GM23338 (cell line): Measurements from ENCODE around the gene TAS2R40. TPM values are rescaled to one million over a fixed set of nuclear protein-coding genes. Genes with fewer than 3 reads are reported as not detected.
A peak's percentile ranks its signal among the peaks of the same experiment; 100 is the strongest.
"Not testable (repeated sequence)": the region's sequence is repeated elsewhere in the genome, so short reads cannot be mapped to it uniquely, and the experiment has no call there.

Experiments used
- ATAC-seq: fragments of 200-7000 bp; cut with Tn5 transposase; 3 replicates; pipeline ENCODE4 v1.9.1; 2020
- DNase-seq: peaks from one replicate; pipeline ENCODE4 v3.0.0-alpha.2; 2015; ENCODE audit warnings: low spot score
- H2AFZ ChIP-seq: fragments of 200-600 bp; sonication (generic); 2 replicates; pipeline ENCODE4 v1.8.0; 2016; ENCODE audit warnings: antibody characterized with exemption, mild to moderate bottlenecking, moderate library complexity
- H3F3A ChIP-seq: fragments of 200-600 bp; sonication (generic); replicated peaks from 2 replicates; pipeline ENCODE4 v1.8.0; 2017; ENCODE audit warnings: antibody characterized with exemption, mixed run types, low read depth
- H3K27ac ChIP-seq: fragments of 200-600 bp; sonication (generic); 2 replicates; pipeline ENCODE4 v1.6.1; 2016; ENCODE audit warnings: low read depth
- H3K27me3 ChIP-seq: fragments of 200-600 bp; sonication (generic); 2 replicates; pipeline ENCODE4 v1.8.0; 2016; ENCODE audit warnings: mild to moderate bottlenecking, mixed run types, moderate library complexity; ENCODE audit not compliant: insufficient read depth
- H3K36me3 ChIP-seq: fragments of 200-600 bp; sonication (generic); 2 replicates; pipeline ENCODE4 v1.8.0; 2016; ENCODE audit warnings: mild to moderate bottlenecking; ENCODE audit not compliant: insufficient read depth
- H3K4me1 ChIP-seq: fragments of 200-600 bp; sonication (generic); 2 replicates; pipeline ENCODE4 v1.8.0; 2016; ENCODE audit warnings: mild to moderate bottlenecking, moderate library complexity; ENCODE audit not compliant: insufficient read depth
- H3K4me2 ChIP-seq: fragments of 200-600 bp; sonication (generic); 2 replicates; pipeline ENCODE4 v1.7.1; 2017; ENCODE audit warnings: mixed run types
- H3K4me3 ChIP-seq: fragments of 200-600 bp; sonication (generic); 2 replicates; pipeline ENCODE4 v1.6.1; 2016; ENCODE audit warnings: mixed run types
- H3K79me2 ChIP-seq: fragments of 200-600 bp; sonication (generic); replicated peaks from 2 replicates; pipeline ENCODE4 v1.8.0; 2017; ENCODE audit warnings: mild to moderate bottlenecking; ENCODE audit not compliant: insufficient read depth
- H3K9me2 ChIP-seq: fragments of 200-600 bp; sonication (generic); 2 replicates; pipeline ENCODE4 v1.8.0; 2017; ENCODE audit not compliant: insufficient read depth
- H4K20me1 ChIP-seq: fragments of 200-600 bp; sonication (generic); replicated peaks from 2 replicates; pipeline ENCODE4 v1.8.0; 2017; ENCODE audit warnings: mild to moderate bottlenecking; ENCODE audit not compliant: insufficient read depth
- H3K27ac Mint-ChIP-seq: 2 replicates; pipeline ENCODE4 v1.8.0; 2020; ENCODE audit warnings: inconsistent platforms, mild to moderate bottlenecking, moderate library complexity, mixed read lengths
- H3K27me3 Mint-ChIP-seq: 3 replicates; pipeline ENCODE4 v1.8.0; 2022; ENCODE audit warnings: low read depth, mild to moderate bottlenecking, moderate library complexity, mixed read lengths, inconsistent platforms; ENCODE audit not compliant: insufficient read depth, poor library complexity
- H3K36me3 Mint-ChIP-seq: 3 replicates; pipeline ENCODE4 v1.8.0; 2021; ENCODE audit warnings: low read depth, mild to moderate bottlenecking, inconsistent platforms, moderate library complexity, mixed read lengths
- H3K4me1 Mint-ChIP-seq: 3 replicates; pipeline ENCODE4 v1.8.0; 2020; ENCODE audit warnings: mild to moderate bottlenecking, inconsistent platforms, mixed read lengths
- H3K4me3 Mint-ChIP-seq: 3 replicates; pipeline ENCODE4 v1.8.0; 2021; ENCODE audit warnings: moderate library complexity, mild to moderate bottlenecking, inconsistent platforms, mixed read lengths
- H3K9me3 Mint-ChIP-seq: 3 replicates; pipeline ENCODE4 v1.8.0; 2020; ENCODE audit warnings: moderate library complexity, mild to moderate bottlenecking, inconsistent platforms, mixed read lengths
- EZH2 ChIP-seq: fragments of 200-600 bp; sonication (generic); IDR thresholded peaks from one replicate; pipeline ENCODE4 v1.8.0; 2017; ENCODE audit warnings: antibody characterized with exemption, mild to moderate bottlenecking, low read depth; ENCODE audit not compliant: unreplicated experiment
- NANOG ChIP-seq: IDR thresholded peaks from 2 replicates; pipeline ENCODE4 v1.6.1; 2016; ENCODE audit warnings: antibody characterized with exemption, borderline replicate concordance
- ZNF114 ChIP-seq: fragments of 250-450 bp; sonication (Bioruptor Pico); IDR thresholded peaks from 2 replicates; pipeline ENCODE4 v1.5.0; 2020; ENCODE audit warnings: mild to moderate bottlenecking, moderate library complexity
- ZNF331 ChIP-seq: fragments of 250-450 bp; sonication (Bioruptor Pico); IDR thresholded peaks from 2 replicates; pipeline ENCODE4 v1.5.0; 2020; ENCODE audit warnings: low read depth, mild to moderate bottlenecking, moderate library complexity
- polyA plus RNA-seq: library from polyadenylated mRNA; unstranded; fragments of >200 nt; fragmentation: Nextera tagmentation; extraction: Ambion mirVana; gene quantifications from 2 replicates; pipeline ENCODE4 v1.2.1, GENCODE V29; 2016
- total RNA-seq: library from RNA; depleted of rRNA; stranded (reverse); fragments of >200 nt; shearing (Covaris generic); gene quantifications from 2 replicates; pipeline ENCODE4 v1.2.3, GENCODE V29; 2014
- TF ChIP-seq, protein P1 (sequence below): IDR thresholded peaks from 2 replicates; pipeline ENCODE4 v1.6.1; 2016; ENCODE audit warnings: antibody characterized with exemption
- TF ChIP-seq, protein P2 (sequence below): IDR thresholded peaks from one replicate; pipeline ENCODE4 v1.6.1; 2018; ENCODE audit warnings: antibody characterized with exemption; ENCODE audit not compliant: unreplicated experiment

Gene TAS2R40
- total and polyA plus RNA-seq, 2 experiments from 2014 or later: not detected

DNA sequence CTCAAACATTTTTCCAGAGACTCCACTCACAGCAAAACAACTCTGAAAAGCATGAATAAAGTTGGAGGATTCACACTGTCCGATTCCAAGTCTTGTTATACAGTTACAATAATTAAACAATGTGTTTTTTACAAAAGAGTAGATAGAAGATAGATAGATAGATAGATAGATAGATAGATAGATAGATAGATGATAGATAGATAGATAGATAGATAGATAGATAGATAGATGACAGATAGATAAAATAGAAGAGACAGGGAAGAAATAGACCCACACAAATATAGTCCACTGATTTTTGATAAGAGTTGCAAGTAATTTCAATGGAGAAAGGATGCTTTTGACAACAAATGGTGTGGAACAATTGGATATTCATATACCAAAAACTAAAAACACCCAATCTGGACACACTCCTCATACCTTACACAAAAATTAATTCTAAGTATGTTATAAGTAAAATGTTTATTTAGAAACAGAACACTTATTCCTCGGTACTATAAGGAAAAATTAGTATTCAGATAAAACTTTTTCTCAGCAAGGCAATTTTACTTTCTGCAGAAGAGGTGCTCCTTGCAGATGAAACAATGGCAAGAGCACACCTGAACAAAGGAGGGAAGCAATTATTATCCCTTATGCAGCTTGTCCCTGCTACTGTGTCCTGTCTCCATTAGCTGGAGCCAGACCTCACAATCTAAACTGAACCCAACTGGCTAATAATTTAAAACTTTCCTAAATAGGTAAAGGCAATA lies 44.3 kb upstream of the TAS2R40 start:
- H3K4me1 ChIP-seq: no peaks in the 10 kb centered on the region
- no peaks in the 10 kb centered on the region for H3K4me1 Mint-ChIP-seq
- no peaks in the 10 kb centered on the region for H3K27me3 ChIP-seq
- no peaks in the 10 kb centered on the region for H3K79me2 ChIP-seq
- H3K4me3 Mint-ChIP-seq: no peak overlapping the region
- DNase-seq: peak; percentile 18
- peaks cover 2% of the 10 kb centered on the region; the same call in 1 of the 3 replicates for H3K36me3 Mint-ChIP-seq
- H3K9me3 Mint-ChIP-seq: peaks cover 24% of the 10 kb centered on the region; the same call in 2 of the 3 replicates
- H3K36me3 ChIP-seq: peaks cover 7% of the 10 kb centered on the region; the same call in 1 of the 2 replicates
- no peaks in the 10 kb centered on the region for H3K27me3 Mint-ChIP-seq
- no peak overlapping the region for H2AFZ ChIP-seq
- no peaks in the 10 kb centered on the region for H3F3A ChIP-seq
- H3K4me2 ChIP-seq: no peak overlapping the region
- H4K20me1 ChIP-seq: no peaks in the 10 kb centered on the region
- H3K27ac Mint-ChIP-seq: no peak overlapping the region
- no peak overlapping the region for H3K27ac ChIP-seq
- H3K9me2 ChIP-seq: no peaks in the 10 kb centered on the region
- no peak for ATAC-seq
- no peak for TF ChIP-seq EZH2
- TF ChIP-seq, protein P1, sequence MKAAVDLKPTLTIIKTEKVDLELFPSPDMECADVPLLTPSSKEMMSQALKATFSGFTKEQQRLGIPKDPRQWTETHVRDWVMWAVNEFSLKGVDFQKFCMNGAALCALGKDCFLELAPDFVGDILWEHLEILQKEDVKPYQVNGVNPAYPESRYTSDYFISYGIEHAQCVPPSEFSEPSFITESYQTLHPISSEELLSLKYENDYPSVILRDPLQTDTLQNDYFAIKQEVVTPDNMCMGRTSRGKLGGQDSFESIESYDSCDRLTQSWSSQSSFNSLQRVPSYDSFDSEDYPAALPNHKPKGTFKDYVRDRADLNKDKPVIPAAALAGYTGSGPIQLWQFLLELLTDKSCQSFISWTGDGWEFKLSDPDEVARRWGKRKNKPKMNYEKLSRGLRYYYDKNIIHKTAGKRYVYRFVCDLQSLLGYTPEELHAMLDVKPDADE: no peak
- H3K4me3 ChIP-seq: no peak overlapping the region

DNA sequence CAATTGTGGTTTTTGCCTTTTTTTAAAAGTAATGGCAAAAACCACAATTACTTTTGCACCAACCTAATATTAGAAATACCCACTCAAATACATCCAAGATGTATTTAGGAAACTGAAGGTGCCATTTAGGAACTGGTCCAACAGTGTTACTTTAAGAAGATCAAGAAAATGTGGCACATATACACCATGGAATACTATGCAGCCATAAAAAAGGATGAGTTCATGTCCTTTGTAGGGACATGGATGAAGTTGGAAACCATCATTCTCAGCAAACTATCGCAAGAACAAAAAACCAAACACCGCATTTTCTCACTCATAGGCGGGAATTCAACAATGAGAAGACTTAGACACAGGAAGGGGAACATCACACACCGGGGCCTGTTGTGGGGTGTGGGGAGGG lies 41.1 kb upstream of the TAS2R40 start:
- H4K20me1 ChIP-seq, H3K4me2 ChIP-seq, H3K4me1 ChIP-seq, ATAC-seq, H3K36me3 Mint-ChIP-seq, H3K36me3 ChIP-seq, H3K9me2 ChIP-seq, H3K4me3 Mint-ChIP-seq, H3K4me1 Mint-ChIP-seq, H3K27ac Mint-ChIP-seq, H2AFZ ChIP-seq, DNase-seq, H3K27me3 Mint-ChIP-seq, H3K4me3 ChIP-seq, H3K27ac ChIP-seq, H3K27me3 ChIP-seq, H3K79me2 ChIP-seq, H3F3A ChIP-seq: not testable (repeated sequence)
- H3K9me3 Mint-ChIP-seq: peaks cover 24% of the 10 kb centered on the region; the same call in 2 of the 3 replicates

- no peak overlapping the region for H3K27ac Mint-ChIP-seq
- Histone ChIP-seq H2AFZ (0 out of 2 replicates have a peak overlapping the region, but pooled peaks have one; percentile 66), H3K4me1 (peaks cover 8% of the 10 kb centered on the region; the same call in 1 of the 2 replicates), H3K4me2 (no peak overlapping the region), H3K27me3 (no peaks in the 10 kb centered on the region), H3K4me3 (no peak overlapping the region), H3F3A (no peaks in the 10 kb centered on the region), H3K9me2 (no peaks in the 10 kb centered on the region), H3K27ac (no peak overlapping the region), H3K79me2 (no peaks in the 10 kb centered on the region), H4K20me1 (no peaks in the 10 kb centered on the region), H3K36me3 (peaks cover 7% of the 10 kb centered on the region; the same call in 1 of the 2 replicates)
- no peak for TF ChIP-seq ZNF114 (CRISPR knock-in tag)
- TF ChIP-seq, protein P2, sequence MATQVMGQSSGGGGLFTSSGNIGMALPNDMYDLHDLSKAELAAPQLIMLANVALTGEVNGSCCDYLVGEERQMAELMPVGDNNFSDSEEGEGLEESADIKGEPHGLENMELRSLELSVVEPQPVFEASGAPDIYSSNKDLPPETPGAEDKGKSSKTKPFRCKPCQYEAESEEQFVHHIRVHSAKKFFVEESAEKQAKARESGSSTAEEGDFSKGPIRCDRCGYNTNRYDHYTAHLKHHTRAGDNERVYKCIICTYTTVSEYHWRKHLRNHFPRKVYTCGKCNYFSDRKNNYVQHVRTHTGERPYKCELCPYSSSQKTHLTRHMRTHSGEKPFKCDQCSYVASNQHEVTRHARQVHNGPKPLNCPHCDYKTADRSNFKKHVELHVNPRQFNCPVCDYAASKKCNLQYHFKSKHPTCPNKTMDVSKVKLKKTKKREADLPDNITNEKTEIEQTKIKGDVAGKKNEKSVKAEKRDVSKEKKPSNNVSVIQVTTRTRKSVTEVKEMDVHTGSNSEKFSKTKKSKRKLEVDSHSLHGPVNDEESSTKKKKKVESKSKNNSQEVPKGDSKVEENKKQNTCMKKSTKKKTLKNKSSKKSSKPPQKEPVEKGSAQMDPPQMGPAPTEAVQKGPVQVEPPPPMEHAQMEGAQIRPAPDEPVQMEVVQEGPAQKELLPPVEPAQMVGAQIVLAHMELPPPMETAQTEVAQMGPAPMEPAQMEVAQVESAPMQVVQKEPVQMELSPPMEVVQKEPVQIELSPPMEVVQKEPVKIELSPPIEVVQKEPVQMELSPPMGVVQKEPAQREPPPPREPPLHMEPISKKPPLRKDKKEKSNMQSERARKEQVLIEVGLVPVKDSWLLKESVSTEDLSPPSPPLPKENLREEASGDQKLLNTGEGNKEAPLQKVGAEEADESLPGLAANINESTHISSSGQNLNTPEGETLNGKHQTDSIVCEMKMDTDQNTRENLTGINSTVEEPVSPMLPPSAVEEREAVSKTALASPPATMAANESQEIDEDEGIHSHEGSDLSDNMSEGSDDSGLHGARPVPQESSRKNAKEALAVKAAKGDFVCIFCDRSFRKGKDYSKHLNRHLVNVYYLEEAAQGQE: no peak
- no peak for TF ChIP-seq ZNF331
- TF ChIP-seq, protein P1: no peak
- no peak for TF ChIP-seq NANOG
- TF ChIP-seq EZH2: no peak
- no peaks in the 10 kb centered on the region for H3K27me3 Mint-ChIP-seq
- no peak for ATAC-seq
- DNase-seq: no peak
- H3K4me3 Mint-ChIP-seq: no peak overlapping the region
- peaks cover 2% of the 10 kb centered on the region; the same call in 1 of the 3 replicates for H3K36me3 Mint-ChIP-seq
- peaks cover 8% of the 10 kb centered on the region; the same call in 2 of the 3 replicates for H3K4me1 Mint-ChIP-seq
- H3K9me3 Mint-ChIP-seq: peaks cover 24% of the 10 kb centered on the region; the same call in 2 of the 3 replicates
Observed at GRCh38 chr7:143181349-143181748, 40.5 kb upstream of the TAS2R40 start.
